HG02852 (cell line): Measurements from ENCODE around the gene DLG4.

Source experiments
- ATAC-seq: cut with Tn5 transposase; IDR thresholded peaks from one replicate; pipeline ENCODE4 v1.9.1; 2021; ENCODE audit warnings: mild to moderate bottlenecking, moderate library complexity; ENCODE audit not compliant: unreplicated experiment

Gene DLG4

GRCh38 chr17:7219812-7220592 lies at the start of gene DLG4, which contains the start of gene ACADVL:
Gene DLG4 (minus strand): TSS chr17:7219836.
Gene ACADVL (plus strand): TSS chr17:7219938. CDS start chr17:7219985, 47 bp downstream.
- peak; percentile 50 for ATAC-seq

DNA sequence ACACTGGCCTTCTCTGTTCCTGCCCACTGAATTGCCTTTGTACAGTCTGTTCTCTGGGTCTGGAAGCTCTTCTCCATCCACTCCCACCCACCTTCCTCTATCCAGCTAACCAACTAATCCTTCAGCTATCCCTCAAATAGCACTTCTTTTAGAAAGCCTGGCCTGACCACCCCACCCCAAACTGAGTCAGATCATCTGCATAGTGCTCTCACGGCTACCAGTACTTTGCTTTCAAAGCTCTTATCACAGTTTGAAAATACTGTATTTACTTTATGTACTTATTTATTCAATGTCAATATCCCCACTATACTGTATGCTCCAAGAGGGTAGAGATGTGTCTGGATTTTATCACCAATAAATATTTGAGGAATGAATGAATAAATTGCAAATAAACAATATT lies 47.1 kb upstream of the DLG4 start:
- ATAC-seq: no peak

DNA sequence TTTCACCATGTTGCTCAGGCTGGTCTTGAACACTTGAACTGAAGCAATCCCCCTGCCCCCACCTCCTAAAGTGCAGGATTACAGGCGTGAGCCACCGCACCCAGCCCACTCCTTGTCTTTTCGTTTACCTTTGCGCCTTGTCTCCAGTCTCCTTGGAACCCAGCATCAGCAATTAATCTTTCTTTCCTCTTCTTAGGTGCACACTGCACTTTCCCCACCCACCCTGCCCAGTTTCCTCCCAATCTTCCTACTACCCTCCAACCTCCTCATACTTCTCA lies 44.1 kb upstream of the DLG4 start:
- ATAC-seq: no peak

DNA sequence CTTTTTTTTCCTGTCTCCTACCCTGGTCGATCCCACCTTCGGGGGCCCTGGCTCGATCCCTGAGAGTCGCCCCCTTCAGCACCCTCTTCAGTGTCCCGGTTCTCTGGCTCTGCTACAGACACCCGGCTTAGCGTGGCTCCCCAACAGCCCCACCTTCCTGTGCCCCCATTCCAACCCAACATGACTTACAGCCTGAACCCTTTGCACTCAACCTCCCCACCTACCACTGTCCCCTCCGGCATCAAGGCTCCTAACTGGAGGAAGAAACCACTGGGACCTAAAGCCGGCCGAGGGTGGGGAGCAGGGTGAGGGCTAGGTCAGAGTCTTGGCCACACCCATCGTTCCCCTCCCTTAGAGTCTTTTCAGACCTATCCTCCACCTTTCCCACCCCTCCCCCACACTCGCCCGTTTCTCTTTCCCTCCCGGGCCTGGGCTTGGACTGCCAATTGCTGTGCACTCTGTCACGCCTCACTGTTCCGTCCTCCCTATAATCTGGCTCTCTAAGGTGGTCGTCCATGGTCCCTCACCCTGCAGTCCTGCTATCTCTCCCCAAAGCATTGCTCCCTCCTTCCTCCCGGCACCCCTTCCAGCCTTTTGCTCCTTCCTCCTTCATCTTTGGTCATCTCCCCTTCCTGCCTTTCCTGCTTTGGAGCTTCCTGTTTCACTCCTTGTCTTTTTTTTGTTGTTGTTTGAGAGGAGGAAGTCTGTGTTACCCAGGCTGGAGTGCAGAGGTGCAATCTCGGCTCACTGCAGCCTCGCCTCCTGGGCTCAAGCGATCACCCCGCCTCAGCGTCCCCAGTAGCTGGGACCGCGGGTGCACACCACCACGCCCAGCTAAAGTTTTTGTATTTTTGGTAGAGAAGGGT lies 43.5 kb upstream of the DLG4 start:
- no peak for ATAC-seq

DNA sequence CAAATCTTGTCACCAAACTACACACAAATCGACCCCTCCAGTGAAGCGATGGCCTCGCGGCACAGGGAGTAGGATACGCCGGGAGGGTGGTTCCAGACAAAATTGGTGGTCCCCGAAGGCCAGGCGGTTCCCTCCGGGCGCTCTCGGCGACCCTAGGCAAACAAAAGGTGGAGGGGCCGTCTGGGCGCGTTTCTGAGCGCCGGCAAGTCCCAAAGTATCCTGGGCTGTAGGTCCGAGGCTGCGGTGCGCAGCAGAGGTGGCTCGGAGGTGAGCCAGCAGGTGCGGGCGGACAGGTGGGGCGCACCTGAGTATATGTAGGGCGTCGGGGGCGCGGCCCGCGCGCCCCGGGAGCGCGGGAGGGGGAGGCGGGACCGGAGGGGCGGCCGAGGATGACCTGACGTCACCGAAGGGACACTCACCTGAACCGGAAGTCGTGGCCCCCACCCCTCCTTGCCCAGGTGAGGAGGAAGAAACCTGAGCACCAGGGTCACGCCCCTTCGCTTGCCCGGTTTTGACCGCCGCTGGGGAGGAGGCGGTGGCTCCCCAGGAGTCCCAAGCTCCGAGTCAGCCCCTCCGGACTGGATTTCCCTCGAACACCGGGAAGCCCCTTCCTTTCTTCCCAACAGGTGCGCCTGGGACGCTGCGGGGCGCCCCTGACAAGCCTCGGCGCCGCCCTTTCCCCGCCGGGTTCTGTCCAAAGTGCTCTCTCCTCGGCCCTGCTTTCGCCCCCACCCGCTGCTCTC lies 42.7 kb upstream of the DLG4 start, which contains the start of gene CLDN7:
Gene CLDN7, minus strand, starts transcription at position 287 of the 743 bp plus-strand sequence. CDS start 435 bp downstream, outside the sequence.
- no peak for ATAC-seq

DNA sequence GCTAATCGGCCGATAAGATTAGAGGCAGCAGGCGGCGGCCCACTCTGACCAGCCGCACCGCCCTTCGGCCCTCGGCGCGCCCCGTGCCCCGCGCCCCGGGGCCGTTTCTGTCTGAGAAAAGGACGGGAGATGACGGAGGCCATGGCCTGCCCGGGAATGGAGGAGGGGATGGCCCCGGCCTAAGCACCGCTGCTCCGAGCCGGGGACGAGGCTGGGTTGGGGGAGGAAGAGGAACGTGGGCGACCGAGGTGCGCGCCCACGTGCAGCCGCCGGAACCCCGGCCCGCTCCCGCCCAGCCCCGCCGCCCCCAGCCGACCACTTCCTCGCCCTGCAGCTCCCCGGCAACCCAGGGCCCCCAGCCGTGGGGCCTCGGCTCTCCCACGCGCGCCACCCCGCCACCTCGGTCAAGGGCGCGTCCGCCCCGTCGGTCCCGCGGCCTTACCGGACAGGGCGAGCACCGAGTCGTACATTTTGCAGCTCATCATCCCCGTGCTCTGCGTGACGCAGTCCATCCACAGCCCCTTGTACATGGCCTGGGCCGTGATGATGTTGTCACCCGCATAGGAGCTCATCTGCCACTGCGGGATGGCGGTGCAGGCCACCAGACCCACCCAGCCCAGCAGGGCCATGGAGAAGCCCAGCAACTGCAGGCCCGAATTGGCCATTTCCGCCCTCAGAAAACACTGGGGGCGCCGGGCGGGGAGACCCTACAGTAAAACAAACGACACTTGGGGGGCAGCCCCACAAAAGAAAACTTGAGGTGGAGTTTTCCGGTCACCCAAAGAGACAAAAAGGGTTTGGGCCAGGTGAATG lies 41.9 kb upstream of the DLG4 start:
- ATAC-seq: no peak

DNA sequence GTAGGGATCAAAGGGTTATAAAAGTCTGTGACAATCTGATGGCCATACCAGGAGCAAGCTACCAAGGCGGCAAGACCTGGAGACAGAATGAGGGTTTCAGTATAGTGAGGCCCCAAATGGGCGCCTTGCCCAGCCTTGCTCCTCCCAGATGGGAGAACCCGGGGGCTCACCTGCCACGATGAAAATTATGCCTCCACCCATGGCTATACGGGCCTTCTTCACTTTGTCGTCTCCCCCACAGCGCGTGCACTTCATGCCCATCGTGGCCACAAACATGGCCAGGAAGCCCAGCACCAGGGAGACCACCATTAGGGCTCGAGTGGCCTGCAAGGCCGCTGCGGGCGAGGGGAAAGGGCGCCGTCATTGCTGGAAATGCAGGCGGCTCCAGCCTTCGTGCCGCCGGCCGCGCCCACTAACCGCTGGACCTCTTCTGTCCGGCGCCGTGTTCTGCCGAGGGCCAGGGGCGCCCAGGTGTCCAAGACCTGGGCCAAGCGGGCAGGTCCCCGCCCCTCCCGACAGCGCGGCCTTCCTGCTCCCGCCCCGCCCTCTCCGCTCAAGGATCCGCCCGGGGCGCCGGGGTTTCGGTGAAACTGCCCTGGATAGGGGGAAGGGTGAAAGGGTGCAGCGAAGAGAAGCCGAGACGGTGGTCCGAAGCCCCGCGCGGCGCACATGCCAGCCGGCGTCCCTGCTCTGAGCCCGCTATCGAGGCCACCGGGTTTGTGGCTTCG lies 41.2 kb upstream of the DLG4 start:
- ATAC-seq: no peak

DNA sequence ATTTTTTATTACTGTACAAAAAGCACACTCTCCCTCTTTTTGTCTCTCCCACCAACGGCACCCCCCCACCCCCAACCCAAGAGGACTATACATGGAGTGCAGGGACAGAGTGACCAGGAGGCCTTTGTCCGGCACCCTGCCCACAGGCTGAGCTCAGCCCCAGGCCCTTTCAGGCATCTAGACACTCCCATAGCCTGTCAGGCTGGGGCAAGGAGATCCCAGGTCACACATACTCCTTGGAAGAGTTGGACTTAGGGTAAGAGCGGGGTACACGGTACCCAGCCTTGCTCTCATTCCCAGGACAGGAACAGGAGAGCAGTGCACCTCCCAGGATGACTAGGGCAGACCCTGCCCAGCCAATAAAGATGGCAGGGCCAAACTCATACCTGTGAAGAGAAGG lies 40.5 kb upstream of the DLG4 start:
- no peak for ATAC-seq

- no peak for ATAC-seq
Measured at GRCh38 chr17:7259555-7259889, 39.9 kb upstream of the DLG4 start.

DNA sequence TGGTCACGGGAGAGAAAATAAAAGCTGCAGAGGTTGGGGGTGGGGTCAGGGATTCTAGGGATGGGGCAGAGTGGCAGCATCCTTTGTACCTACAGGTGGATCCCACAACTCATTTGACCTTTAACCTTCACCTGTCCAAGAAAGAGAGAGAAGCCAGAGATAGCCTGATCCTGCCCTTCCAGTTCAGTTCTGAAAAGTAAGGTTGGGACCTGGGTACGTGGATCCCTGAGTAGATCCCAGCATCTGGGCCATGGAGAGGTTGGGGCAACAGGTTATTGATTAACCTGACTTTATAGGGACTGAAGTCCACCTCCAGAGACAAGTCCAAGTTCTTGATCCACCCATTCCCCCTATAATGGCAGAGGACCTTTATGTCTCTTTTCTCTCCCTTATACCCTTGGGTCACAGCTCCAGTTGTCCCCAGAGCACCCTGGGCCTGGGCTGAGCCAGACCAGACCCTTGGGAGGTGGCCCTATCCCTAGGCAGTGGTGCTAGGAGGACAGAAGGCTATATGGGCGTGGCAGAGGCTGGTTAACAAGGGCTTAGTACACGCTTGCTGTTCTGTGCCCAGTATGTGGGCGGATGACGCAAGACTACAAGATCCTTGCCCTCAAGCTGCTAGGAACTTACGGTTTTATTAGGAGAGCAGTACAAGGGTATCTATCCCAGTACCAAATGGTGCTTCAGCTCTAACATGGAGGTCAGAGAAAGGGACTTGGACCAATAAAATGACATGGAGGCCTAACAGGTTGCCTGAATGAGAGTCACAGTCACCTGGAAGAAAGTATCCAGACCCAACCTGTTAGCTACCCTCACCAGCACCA lies 39.3 kb upstream of the DLG4 start:
- no peak for ATAC-seq

DNA sequence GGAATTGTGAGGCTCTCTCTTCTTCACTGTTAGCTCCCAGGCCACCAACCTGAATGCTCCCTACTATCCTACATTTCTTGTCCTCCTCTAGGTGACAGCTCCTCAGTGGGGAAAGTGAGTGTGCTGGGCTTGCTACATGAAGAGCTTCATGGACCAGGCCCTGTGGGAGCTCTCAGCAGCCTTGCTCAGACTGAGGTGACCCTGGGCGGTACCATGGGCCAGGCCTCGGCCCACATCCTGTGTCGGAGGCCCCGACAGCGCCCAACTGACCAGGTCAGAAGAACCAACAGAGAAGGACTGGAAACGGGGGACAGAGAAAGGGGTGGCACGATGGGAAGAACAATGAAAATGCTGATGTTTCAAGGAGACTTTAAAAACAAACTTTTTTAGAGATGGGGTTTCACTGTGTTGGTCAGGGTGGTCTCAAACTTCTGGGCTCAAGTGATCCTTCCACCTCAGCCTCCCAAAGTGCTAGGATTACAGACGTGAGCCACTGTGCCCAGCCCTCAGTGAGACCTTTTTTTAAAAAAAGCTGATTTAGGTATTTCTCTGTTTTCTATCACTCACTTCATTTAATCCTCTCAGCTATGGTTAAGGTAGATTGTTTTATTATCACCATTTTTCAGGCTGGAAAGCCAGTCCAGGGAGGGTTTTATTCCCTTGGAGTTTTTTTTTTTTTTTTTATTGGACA lies 37.3 kb upstream of the DLG4 start:
- ATAC-seq: no peak

- no peak for ATAC-seq
Measured at GRCh38 chr17:7254511-7254910, 34.9 kb upstream of the DLG4 start.

GRCh38 chr17:7253082-7253481 lies 33.4 kb upstream of the DLG4 start:
- ATAC-seq: no peak

DNA sequence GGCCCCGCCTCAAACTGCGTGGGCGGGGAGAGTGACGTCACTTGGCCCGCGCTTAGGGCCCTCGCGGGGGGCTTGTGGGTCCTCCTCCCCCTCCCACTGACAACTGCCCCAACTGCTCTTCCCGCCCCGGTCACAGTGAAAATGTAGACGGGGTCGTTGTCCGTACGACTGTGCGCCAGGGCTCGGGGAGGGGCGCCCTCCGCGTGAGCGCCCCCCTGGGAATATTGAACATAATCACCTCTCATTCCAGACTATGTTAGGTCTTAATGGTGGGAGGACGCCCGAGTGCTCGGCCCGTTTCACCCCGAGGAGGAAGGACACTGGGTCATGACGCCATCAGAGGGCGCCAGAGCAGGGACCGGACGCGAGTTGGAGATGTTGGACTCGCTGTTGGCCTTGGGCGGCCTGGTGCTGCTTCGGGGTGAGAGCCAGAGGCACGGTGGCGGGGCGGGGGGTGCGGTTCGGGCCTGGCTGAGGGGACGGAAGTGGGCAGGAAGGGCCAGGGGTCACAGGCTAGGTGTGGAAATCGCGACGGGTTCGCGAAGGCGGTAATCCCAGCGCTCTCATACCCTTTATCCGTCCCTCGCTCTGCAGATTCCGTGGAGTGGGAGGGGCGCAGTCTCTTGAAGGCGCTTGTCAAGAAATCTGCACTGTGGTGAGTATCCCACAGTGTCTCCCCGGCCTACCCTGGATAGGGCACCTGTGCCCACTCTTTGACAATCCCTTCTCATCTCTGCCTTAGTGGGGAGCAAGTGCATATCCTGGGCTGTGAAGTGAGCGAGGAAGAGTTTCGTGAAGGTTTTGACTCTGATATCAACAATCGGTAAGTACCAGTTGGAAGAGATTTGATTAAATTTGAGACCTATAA lies 32.8 kb upstream of the DLG4 start, which contains the start of gene ELP5:
Gene ELP5, plus strand, starts transcription at position 40 of the 868 bp plus-strand sequence. Its CDS starts 336 bp downstream, at position 376.
- ATAC-seq: peak; percentile 58

DNA sequence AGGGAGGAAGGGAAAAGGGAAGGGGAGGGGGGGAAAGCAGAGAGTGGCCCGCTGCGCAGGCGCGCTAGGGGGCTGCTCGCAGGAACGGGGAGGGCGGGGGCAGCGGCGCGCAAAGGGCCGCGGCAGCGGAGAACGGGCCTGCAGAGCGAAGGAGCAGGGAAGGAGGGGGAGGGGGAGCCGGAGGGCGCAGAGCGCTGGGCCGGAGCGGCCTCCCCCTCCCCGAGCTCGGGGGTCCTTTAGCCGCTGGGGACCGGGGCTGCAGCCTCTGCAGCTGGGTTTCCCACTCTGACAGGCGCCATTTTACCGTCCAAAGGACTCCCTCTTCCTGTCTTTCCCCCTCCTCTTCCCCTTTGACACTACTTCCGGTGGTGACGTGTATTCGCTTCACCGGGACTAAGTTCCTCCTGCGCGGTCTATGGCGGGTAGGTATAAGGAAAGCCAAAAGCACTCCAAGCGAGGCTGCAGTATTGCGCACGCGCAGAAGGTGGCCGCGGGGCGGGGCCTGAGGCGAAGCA lies 32.1 kb upstream of the DLG4 start, which contains the start of gene CTDNEP1:
Gene CTDNEP1, minus strand, starts transcription at position 74 of the 515 bp plus-strand sequence. CDS start 438 bp downstream, outside the sequence.
- peak; percentile 82 for ATAC-seq

- no peak for ATAC-seq
Measured at GRCh38 chr17:7250695-7251627, 31.3 kb upstream of the DLG4 start.
